ENCODE data around the gene SERPINA4. TPM values are rescaled to one million over a fixed set of nuclear protein-coding genes. Genes with fewer than 3 reads are reported as not detected.

Gene SERPINA4
- total and polyA plus RNA-seq, 9 of the 15 experiments (the other 6 are each of a cell fraction or from before 2014, with no cell fraction given): not detected

GRCh38 chr14:94560751-94561655, at the start of gene SERPINA4 (continued):
- TF ChIP-seq, protein P1, sequence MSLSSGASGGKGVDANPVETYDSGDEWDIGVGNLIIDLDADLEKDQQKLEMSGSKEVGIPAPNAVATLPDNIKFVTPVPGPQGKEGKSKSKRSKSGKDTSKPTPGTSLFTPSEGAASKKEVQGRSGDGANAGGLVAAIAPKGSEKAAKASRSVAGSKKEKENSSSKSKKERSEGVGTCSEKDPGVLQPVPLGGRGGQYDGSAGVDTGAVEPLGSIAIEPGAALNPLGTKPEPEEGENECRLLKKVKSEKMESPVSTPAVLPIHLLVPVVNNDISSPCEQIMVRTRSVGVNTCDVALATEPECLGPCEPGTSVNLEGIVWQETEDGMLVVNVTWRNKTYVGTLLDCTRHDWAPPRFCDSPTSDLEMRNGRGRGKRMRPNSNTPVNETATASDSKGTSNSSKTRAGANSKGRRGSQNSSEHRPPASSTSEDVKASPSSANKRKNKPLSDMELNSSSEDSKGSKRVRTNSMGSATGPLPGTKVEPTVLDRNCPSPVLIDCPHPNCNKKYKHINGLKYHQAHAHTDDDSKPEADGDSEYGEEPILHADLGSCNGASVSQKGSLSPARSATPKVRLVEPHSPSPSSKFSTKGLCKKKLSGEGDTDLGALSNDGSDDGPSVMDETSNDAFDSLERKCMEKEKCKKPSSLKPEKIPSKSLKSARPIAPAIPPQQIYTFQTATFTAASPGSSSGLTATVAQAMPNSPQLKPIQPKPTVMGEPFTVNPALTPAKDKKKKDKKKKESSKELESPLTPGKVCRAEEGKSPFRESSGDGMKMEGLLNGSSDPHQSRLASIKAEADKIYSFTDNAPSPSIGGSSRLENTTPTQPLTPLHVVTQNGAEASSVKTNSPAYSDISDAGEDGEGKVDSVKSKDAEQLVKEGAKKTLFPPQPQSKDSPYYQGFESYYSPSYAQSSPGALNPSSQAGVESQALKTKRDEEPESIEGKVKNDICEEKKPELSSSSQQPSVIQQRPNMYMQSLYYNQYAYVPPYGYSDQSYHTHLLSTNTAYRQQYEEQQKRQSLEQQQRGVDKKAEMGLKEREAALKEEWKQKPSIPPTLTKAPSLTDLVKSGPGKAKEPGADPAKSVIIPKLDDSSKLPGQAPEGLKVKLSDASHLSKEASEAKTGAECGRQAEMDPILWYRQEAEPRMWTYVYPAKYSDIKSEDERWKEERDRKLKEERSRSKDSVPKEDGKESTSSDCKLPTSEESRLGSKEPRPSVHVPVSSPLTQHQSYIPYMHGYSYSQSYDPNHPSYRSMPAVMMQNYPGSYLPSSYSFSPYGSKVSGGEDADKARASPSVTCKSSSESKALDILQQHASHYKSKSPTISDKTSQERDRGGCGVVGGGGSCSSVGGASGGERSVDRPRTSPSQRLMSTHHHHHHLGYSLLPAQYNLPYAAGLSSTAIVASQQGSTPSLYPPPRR (CRISPR knock-in tag; IDR thresholded peaks at IDR 0.05; ENCODE audit: borderline replicate concordance): no peak
- no peak for TF ChIP-seq ZMIZ1 (IDR thresholded peaks at IDR 0.05; ENCODE audit: low read depth in 2 of 2, low read length in 2 of 2)
- TF ChIP-seq SMARCA5 (IDR thresholded peaks at IDR 0.05): no peak
